Glutamatergic neuron (in vitro differentiated cells): Measurements from ENCODE around the gene TRPC3. TPM values are rescaled to one million over a fixed set of nuclear protein-coding genes. Genes with fewer than 3 reads are reported as not detected.

Experiments used
- DNase-seq: peaks from one replicate; pipeline ENCODE4 v3.0.0; 2022
- H3K27ac Mint-ChIP-seq: one replicate; pipeline ENCODE4 v1.8.0; 2020; ENCODE audit warnings: mild to moderate bottlenecking, mixed read lengths, inconsistent platforms; ENCODE audit not compliant: unreplicated experiment
- H3K27me3 Mint-ChIP-seq: one replicate; pipeline ENCODE4 v1.8.0; 2020; ENCODE audit warnings: mild to moderate bottlenecking, moderate library complexity, mixed read lengths, inconsistent platforms; ENCODE audit not compliant: unreplicated experiment
- H3K36me3 Mint-ChIP-seq: one replicate; pipeline ENCODE4 v1.8.0; 2020; ENCODE audit warnings: mild to moderate bottlenecking, mixed read lengths, inconsistent platforms; ENCODE audit not compliant: unreplicated experiment
- H3K4me1 Mint-ChIP-seq: one replicate; pipeline ENCODE4 v1.8.0; 2020; ENCODE audit warnings: mild to moderate bottlenecking, low read depth, mixed read lengths, inconsistent platforms; ENCODE audit not compliant: unreplicated experiment
- H3K4me3 Mint-ChIP-seq: one replicate; pipeline ENCODE4 v1.8.0; 2020; ENCODE audit warnings: mild to moderate bottlenecking, mixed read lengths, inconsistent platforms; ENCODE audit not compliant: unreplicated experiment
- H3K9me3 Mint-ChIP-seq: one replicate; pipeline ENCODE4 v1.8.0; 2020; ENCODE audit warnings: mild to moderate bottlenecking, moderate library complexity, mixed read lengths, inconsistent platforms; ENCODE audit not compliant: unreplicated experiment
- CTCF ChIP-seq: fragments of 200-600 bp; sonication (generic); IDR thresholded peaks from one replicate; pipeline ENCODE4 v1.5.0; 2021; ENCODE audit not compliant: partially characterized antibody, unreplicated experiment
- total RNA-seq: library from RNA; stranded (reverse); fragmentation: NEBNext Ultra II Directional; extraction: Animal tissue kit (Norgen Biotek cat#: 25700); gene quantifications from one replicate; pipeline ENCODE4 v1.2.1, GENCODE V29; 2021; ENCODE audit not compliant: unreplicated experiment

The TRPC3 gene
- total RNA-seq, 1 donor from 2014 or later: 0.66 TPM

DNA sequence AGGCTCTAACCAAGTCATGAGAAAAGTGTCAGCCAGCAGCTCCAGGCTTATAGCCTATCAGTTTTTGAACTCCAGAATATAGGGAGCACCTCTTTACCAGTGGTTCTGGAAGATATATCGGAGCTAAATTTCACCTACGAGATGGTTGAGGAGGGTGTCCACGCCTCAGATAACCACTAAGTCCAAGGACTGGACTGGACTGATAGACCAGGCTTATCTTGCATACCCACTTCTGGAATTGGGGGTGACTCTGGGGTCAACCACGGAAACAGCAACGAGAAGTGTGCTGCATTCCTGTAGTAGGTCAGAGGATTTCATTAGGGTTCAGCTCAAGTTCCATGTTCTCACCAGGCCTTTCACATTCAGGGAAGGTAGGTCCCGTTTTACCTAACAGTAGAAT, 38.6 kb upstream of the TRPC3 start:
- no peak for TF ChIP-seq CTCF
- no peak overlapping the region for H3K27ac Mint-ChIP-seq
- H3K4me1 Mint-ChIP-seq: no peaks in the 10 kb centered on the region
- no peaks in the 10 kb centered on the region for H3K9me3 Mint-ChIP-seq
- DNase-seq: no peak
- no peaks in the 10 kb centered on the region for H3K27me3 Mint-ChIP-seq
- no peak overlapping the region for H3K4me3 Mint-ChIP-seq
- H3K36me3 Mint-ChIP-seq: no peaks in the 10 kb centered on the region

DNA sequence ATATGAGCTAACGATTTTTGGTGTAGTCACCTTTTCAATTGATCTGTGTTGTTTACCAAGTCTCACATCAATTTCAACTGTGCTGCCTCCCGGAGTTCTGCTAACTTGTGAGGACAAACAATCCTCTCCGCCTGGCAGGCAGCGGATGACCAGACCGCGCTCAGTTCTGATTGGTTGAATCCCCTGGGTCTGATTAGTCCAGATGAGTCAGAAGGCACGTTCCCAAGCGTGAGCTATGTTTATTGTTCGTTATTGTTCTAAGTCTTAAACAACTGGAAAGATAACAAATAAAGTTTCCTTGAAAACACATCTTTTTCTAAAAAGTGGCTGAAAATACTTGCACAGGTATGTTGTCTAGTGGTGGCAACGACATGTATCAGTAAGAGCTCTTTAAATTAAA, 37.9 kb upstream of the TRPC3 start:
- TF ChIP-seq CTCF: no peak
- H3K9me3 Mint-ChIP-seq: no peaks in the 10 kb centered on the region
- DNase-seq: no peak
- no peaks in the 10 kb centered on the region for H3K4me1 Mint-ChIP-seq
- no peaks in the 10 kb centered on the region for H3K27me3 Mint-ChIP-seq
- no peak overlapping the region for H3K27ac Mint-ChIP-seq
- H3K36me3 Mint-ChIP-seq: no peaks in the 10 kb centered on the region
- no peak overlapping the region for H3K4me3 Mint-ChIP-seq

- TF ChIP-seq CTCF: no peak
- no peak overlapping the region for H3K4me3 Mint-ChIP-seq
- no peaks in the 10 kb centered on the region for H3K4me1 Mint-ChIP-seq
- no peak overlapping the region for H3K27ac Mint-ChIP-seq
- no peaks in the 10 kb centered on the region for H3K9me3 Mint-ChIP-seq
- H3K36me3 Mint-ChIP-seq: no peaks in the 10 kb centered on the region
- H3K27me3 Mint-ChIP-seq: peaks cover 2% of the 10 kb centered on the region
- no peak for DNase-seq
Observed at GRCh38 chr4:121988950-121989349, 37.1 kb upstream of the TRPC3 start.

- Mint-ChIP-seq H3K36me3 (no peaks in the 10 kb centered on the region), H3K27me3 (peaks cover 6% of the 10 kb centered on the region), H3K9me3 (no peaks in the 10 kb centered on the region), H3K4me3 (no peak overlapping the region), H3K4me1 (no peaks in the 10 kb centered on the region), H3K27ac (no peak overlapping the region)
- no peak for TF ChIP-seq CTCF
- no peak for DNase-seq
Observed at GRCh38 chr4:121980643-121981042, 28.8 kb upstream of the TRPC3 start.

DNA sequence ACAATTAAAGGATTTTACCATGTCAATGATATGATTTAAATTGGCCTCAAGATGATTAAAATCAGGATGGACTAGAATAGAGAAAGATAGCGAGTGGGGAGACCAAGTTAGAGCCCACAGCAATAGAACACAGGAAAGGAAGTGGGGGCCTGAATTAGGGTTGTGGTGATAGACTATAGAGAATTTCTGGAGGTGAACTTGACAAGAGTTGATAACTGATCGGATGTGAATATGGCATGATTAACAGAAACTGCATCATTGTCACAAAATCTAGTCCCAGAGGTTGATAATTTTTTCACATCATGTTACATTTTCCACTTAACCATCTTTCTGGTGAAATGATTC, 26.3 kb upstream of the TRPC3 start:
- no peak overlapping the region for H3K27ac Mint-ChIP-seq
- H3K36me3 Mint-ChIP-seq: no peaks in the 10 kb centered on the region
- H3K9me3 Mint-ChIP-seq: no peaks in the 10 kb centered on the region
- no peaks in the 10 kb centered on the region for H3K4me1 Mint-ChIP-seq
- H3K4me3 Mint-ChIP-seq: no peak overlapping the region
- no peak for TF ChIP-seq CTCF
- no peak for DNase-seq
- peaks cover 4% of the 10 kb centered on the region for H3K27me3 Mint-ChIP-seq
